SK-N-SH (cell line): ENCODE data around the gene ELAVL4. TPM values are rescaled to one million over a fixed set of nuclear protein-coding genes. Genes with fewer than 3 reads are reported as not detected.

Source experiments
- CTCF ChIA-PET: fragments of 300-600, 350-600 bp; formaldehyde crosslinking; extraction: SDS; loops from one replicate; lab custom pipeline; 2021; lab: Yijun Ruan, JAX
- POLR2A ChIA-PET: fragments of 350-600 bp; sonication (Branson Sonifier 250); formaldehyde crosslinking; extraction: SDS; loops from one replicate; lab custom pipeline; 2020; ENCODE audit warnings: antibody characterized with exemption, inconsistent platforms; lab: Yijun Ruan, JAX
- DNase-seq: peaks from one replicate; pipeline ENCODE4 v3.0.0; 2012
- H2AFZ ChIP-seq: fragments of 200-600 bp; sonication (generic); 2 replicates; pipeline ENCODE4 v1.8.1; 2016; ENCODE audit warnings: antibody characterized with exemption, mild to moderate bottlenecking, low read depth
- H3F3A ChIP-seq: fragments of 200-600 bp; sonication (generic); replicated peaks from 2 replicates; pipeline ENCODE3; 2016; ENCODE audit warnings: antibody characterized with exemption, mild to moderate bottlenecking; ENCODE audit not compliant: insufficient read depth
- H3K27ac ChIP-seq, 2 experiments: fragments of 200-500 bp in 1 of 2; fragments of 200-600 bp in 1 of 2; sonication (Bioruptor generic) in 1 of 2; sonication (generic), shearing (Covaris generic) in 1 of 2; 2 replicates each; pipeline versions ENCODE4 v1.5.1 to v1.6.1; 2014 to 2016; ENCODE audit warnings: low read depth in 2 of 2, inconsistent platforms in 1 of 2, low read length in 1 of 2, mild to moderate bottlenecking in 1 of 2, mixed read lengths in 1 of 2
- H3K27me3 ChIP-seq: fragments of 200-600 bp; sonication (generic), shearing (Covaris generic); 2 replicates; pipeline ENCODE4 v1.6.1; 2016; ENCODE audit warnings: mixed run types; ENCODE audit not compliant: insufficient read depth
- H3K36me3 ChIP-seq, 2 experiments: fragments of 200-500 bp in 1 of 2; fragments of 200-600 bp in 1 of 2; sonication (Bioruptor generic) in 1 of 2; sonication (generic) in 1 of 2; replicated peaks in 1 of 2; 2 replicates each; pipeline versions ENCODE3 to v1.5.1; 2014 to 2016; ENCODE audit warnings: low read length in 1 of 2, mild to moderate bottlenecking in 1 of 2; ENCODE audit not compliant: insufficient read depth in 2 of 2, control insufficient read depth in 1 of 2
- H3K4me1 ChIP-seq, 2 experiments: fragments of 200-500 bp in 1 of 2; fragments of 200-600 bp in 1 of 2; sonication (Bioruptor generic) in 1 of 2; sonication (generic), shearing (Covaris generic) in 1 of 2; 2 replicates each; pipeline versions ENCODE4 v1.5.1 to v1.6.1; 2014 to 2016; ENCODE audit warnings: low read depth in 1 of 2, low read length in 1 of 2, mixed run types in 1 of 2; ENCODE audit not compliant: insufficient read depth in 2 of 2, control insufficient read depth in 1 of 2
- H3K4me2 ChIP-seq: fragments of 200-600 bp; sonication (generic), shearing (Covaris generic); 2 replicates; pipeline ENCODE4 v1.6.1; 2017; ENCODE audit warnings: mixed run types
- H3K4me3 ChIP-seq, 2 experiments: fragments of 200-500 bp in 1 of 2; fragments of 200-600 bp in 1 of 2; sonication (Bioruptor generic) in 1 of 2; sonication (generic), shearing (Covaris generic) in 1 of 2; 2 replicates each; pipeline versions ENCODE4 v1.5.1 to v1.8.1; 2014 to 2016; ENCODE audit warnings: low read depth in 2 of 2, inconsistent platforms in 1 of 2, low read length in 1 of 2, mild to moderate bottlenecking in 1 of 2, mixed read lengths in 1 of 2, moderate library complexity in 1 of 2
- H3K79me2 ChIP-seq: fragments of 200-600 bp; sonication (generic); 2 replicates; pipeline ENCODE4 v1.8.1; 2017; ENCODE audit warnings: mild to moderate bottlenecking; ENCODE audit not compliant: insufficient read depth
- H3K9ac ChIP-seq: fragments of 200-600 bp; sonication (generic); 2 replicates; pipeline ENCODE4 v1.6.1; 2017; ENCODE audit warnings: mixed run types
- H3K9me2 ChIP-seq: fragments of 200-600 bp; sonication (generic); 2 replicates; pipeline ENCODE4 v1.6.1; 2017; ENCODE audit warnings: mixed run types
- H3K9me3 ChIP-seq: fragments of 200-600 bp; sonication (generic); 2 replicates; pipeline ENCODE4 v1.6.1; 2017; ENCODE audit warnings: mixed run types, mild to moderate bottlenecking, moderate library complexity
- H4K20me1 ChIP-seq: fragments of 200-600 bp; sonication (generic); 2 replicates; pipeline ENCODE4 v1.6.1; 2017; ENCODE audit warnings: mild to moderate bottlenecking, mixed run types; ENCODE audit not compliant: insufficient read depth
- CHD2 ChIP-seq: fragments of 150-350 bp; IDR thresholded peaks from 2 replicates; pipeline ENCODE4 v1.6.1; 2018; ENCODE audit warnings: low read length; ENCODE audit not compliant: partially characterized antibody
- ELF1 ChIP-seq: IDR thresholded peaks from 2 replicates; pipeline ENCODE4 v1.4.0; 2012
- EP300 ChIP-seq, 2 experiments: IDR thresholded peaks; 2 replicates each; pipeline versions ENCODE4 v1.4.0 to v1.6.1; 2012; ENCODE audit warnings: borderline replicate concordance in 1 of 2, low read depth in 1 of 2, low read length in 1 of 2
- FOSL2 ChIP-seq: IDR thresholded peaks from 2 replicates; pipeline ENCODE4 v1.4.0; 2012; ENCODE audit warnings: low read depth, mild to moderate bottlenecking, moderate library complexity, borderline replicate concordance
- FOXJ3 ChIP-seq: sonication (generic); formaldehyde crosslinking; IDR thresholded peaks from 2 replicates; pipeline ENCODE4 v1.5.1; 2020; ENCODE audit warnings: mild to moderate bottlenecking, missing genetic modification reagents
- GATA2 ChIP-seq: sonication (generic); formaldehyde crosslinking; IDR thresholded peaks from 2 replicates; pipeline ENCODE4 v1.5.0; 2020; ENCODE audit warnings: mild to moderate bottlenecking, missing genetic modification reagents
- MAX ChIP-seq: IDR thresholded peaks from 2 replicates; pipeline ENCODE4 v1.4.0; 2012; ENCODE audit warnings: low read depth
- MXI1 ChIP-seq: IDR thresholded peaks from 2 replicates; pipeline ENCODE4 v1.6.1; 2012; ENCODE audit warnings: mild to moderate bottlenecking, low read depth, low read length, improper control_type of control experiment
- POLR2AphosphoS5 ChIP-seq: IDR thresholded peaks from 2 replicates; pipeline ENCODE4 v1.6.1; 2012; ENCODE audit warnings: low read depth, low read length
- RAD21 ChIP-seq: IDR thresholded peaks from 2 replicates; pipeline ENCODE4 v1.6.1; 2012; ENCODE audit warnings: mild to moderate bottlenecking, low read length
- RCOR1 ChIP-seq: fragments of 150-350 bp; IDR thresholded peaks from 2 replicates; pipeline ENCODE4 v1.6.1; 2017; ENCODE audit warnings: antibody characterized with exemption, low read length
- RFX5 ChIP-seq: IDR thresholded peaks from 2 replicates; pipeline ENCODE4 v1.6.1; 2012; ENCODE audit warnings: mild to moderate bottlenecking, improper control_type of control experiment, low read length
- TCF12 ChIP-seq: IDR thresholded peaks from 2 replicates; pipeline ENCODE4 v1.4.0; 2012
- TEAD4 ChIP-seq: IDR thresholded peaks from 2 replicates; pipeline ENCODE4 v1.4.0; 2012; ENCODE audit warnings: mild to moderate bottlenecking, borderline replicate concordance; ENCODE audit not compliant: insufficient read depth
- USF1 ChIP-seq: IDR thresholded peaks from 2 replicates; pipeline ENCODE4 v1.4.0; 2012; ENCODE audit warnings: low read depth, borderline replicate concordance
- WGBS: methylation state at CpG from one replicate; pipeline ENCODE4 v1.1.6; 2017; ENCODE audit warnings: low lambda C conversion rate; 5-methylcytosine and 5-hydroxymethylcytosine counted together
- polyA plus RNA-seq, 3 experiments: library from polyadenylated mRNA; depleted of rRNA; stranded (reverse); fragments of >200 nt; gene quantifications; 2 replicates each; pipeline ENCODE4 v1.2.3, GENCODE V29; 2012
- TF ChIP-seq, protein P1 (sequence below): fragments of 150-350 bp; IDR thresholded peaks from 2 replicates; pipeline ENCODE4 v1.6.1; 2017; ENCODE audit warnings: antibody characterized with exemption, low read length, low read depth, borderline replicate concordance
- TF ChIP-seq, protein P2 (sequence below): fragments of 200-600 bp; sonication (generic); IDR thresholded peaks from 2 replicates; pipeline ENCODE4 v1.6.1; 2017; ENCODE audit warnings: antibody characterized with exemption, mild to moderate bottlenecking, moderate library complexity

ELAVL4 gene
- polyA plus RNA-seq, 1 of the 3 experiments (the other 2 are of a cell fraction): 2.7 TPM

DNA sequence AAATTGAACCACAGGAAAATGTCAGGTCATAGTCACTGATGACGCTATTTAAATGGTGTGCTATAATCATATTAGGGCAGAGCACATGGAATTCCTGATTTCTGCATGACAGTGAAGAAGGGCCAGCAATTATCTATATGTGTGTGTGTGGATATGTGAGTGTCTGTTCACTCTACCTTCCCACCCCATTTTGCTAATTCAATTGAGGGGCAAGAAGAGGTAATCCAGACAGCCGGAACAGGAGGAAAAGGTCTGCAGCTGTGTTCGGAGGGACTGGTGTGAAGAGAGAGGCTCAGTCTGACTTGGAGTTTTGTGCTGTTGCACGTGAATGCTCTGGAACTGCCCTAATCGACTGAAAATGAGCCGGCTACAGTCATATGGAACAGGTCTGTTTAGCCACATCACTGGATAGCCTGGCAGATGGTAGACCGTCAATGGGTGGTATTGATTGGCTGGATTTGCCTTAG lies 5.1 kb upstream of the ELAVL4 start:
- H3K9me2 ChIP-seq: no peaks in the 10 kb centered on the region
- no peaks in the 10 kb centered on the region for H3K9me3 ChIP-seq
- H3K4me1 ChIP-seq: peaks cover 0 to 8% of the 10 kb centered on the region in 2 experiments; a peak in 2 of 4 replicates
- TF ChIP-seq, protein P1, sequence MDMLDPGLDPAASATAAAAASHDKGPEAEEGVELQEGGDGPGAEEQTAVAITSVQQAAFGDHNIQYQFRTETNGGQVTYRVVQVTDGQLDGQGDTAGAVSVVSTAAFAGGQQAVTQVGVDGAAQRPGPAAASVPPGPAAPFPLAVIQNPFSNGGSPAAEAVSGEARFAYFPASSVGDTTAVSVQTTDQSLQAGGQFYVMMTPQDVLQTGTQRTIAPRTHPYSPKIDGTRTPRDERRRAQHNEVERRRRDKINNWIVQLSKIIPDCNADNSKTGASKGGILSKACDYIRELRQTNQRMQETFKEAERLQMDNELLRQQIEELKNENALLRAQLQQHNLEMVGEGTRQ: no peak
- no peak for TF ChIP-seq USF1
- TF ChIP-seq, protein P2, sequence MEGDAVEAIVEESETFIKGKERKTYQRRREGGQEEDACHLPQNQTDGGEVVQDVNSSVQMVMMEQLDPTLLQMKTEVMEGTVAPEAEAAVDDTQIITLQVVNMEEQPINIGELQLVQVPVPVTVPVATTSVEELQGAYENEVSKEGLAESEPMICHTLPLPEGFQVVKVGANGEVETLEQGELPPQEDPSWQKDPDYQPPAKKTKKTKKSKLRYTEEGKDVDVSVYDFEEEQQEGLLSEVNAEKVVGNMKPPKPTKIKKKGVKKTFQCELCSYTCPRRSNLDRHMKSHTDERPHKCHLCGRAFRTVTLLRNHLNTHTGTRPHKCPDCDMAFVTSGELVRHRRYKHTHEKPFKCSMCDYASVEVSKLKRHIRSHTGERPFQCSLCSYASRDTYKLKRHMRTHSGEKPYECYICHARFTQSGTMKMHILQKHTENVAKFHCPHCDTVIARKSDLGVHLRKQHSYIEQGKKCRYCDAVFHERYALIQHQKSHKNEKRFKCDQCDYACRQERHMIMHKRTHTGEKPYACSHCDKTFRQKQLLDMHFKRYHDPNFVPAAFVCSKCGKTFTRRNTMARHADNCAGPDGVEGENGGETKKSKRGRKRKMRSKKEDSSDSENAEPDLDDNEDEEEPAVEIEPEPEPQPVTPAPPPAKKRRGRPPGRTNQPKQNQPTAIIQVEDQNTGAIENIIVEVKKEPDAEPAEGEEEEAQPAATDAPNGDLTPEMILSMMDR: no peak
- TF ChIP-seq GATA2 (CRISPR knock-in tag): peak; percentile 92
- TF ChIP-seq FOXJ3 (CRISPR knock-in tag): peak; percentile 97
- TF ChIP-seq POLR2AphosphoS5: 0 out of 2 replicates have a peak, but pooled peaks have one; percentile 47
- TF ChIP-seq CHD2: peak; percentile 81
- no peak for TF ChIP-seq TEAD4
- TF ChIP-seq RCOR1: peak; percentile 100
- no peak for TF ChIP-seq ELF1
- peak; percentile 53 for TF ChIP-seq TCF12
- TF ChIP-seq MXI1: peak; percentile 95
- peak; percentile 89 for TF ChIP-seq RFX5
- TF ChIP-seq FOSL2: no peak
- no peak for TF ChIP-seq MAX
- TF ChIP-seq EP300 (IDR thresholded peaks at IDR 0.05; ENCODE audit: borderline replicate concordance in 1 of 2, low read depth in 1 of 2, low read length in 1 of 2): peak in 1 of 2 experiments; percentile 97; a peak in 2 of 4 replicates
- TF ChIP-seq RAD21: peak; percentile 44
- H3F3A ChIP-seq: no peaks in the 10 kb centered on the region
- H3K36me3 ChIP-seq: no peaks in the 10 kb centered on the region
- peak overlapping the region in 1 of 2 experiments; percentile 44; a peak in 2 of 4 replicates for H3K4me3 ChIP-seq
- WGBS: 12% methylated on average over 6 of the region's 7 CpGs
- H3K27ac ChIP-seq: peak overlapping the region; percentile 21 to 100; a peak in 3 of 4 replicates
- H3K9ac ChIP-seq: no peak overlapping the region
- no peak overlapping the region for H3K4me2 ChIP-seq
- H2AFZ ChIP-seq: no peak overlapping the region
- peak; percentile 69 for DNase-seq
- H3K27me3 ChIP-seq: no peaks in the 10 kb centered on the region
- ChIA-PET POLR2A (interaction anchor here (0.7 to 8.8 kb wide), 7 partner anchors 9 to 1186 kb away, joined by 3 to 87 read pairs (median 4); partner anchors contain the start of gene AGBL4), CTCF (interaction anchor here (0.7 to 12.9 kb wide), 12 partner anchors 10 to 1185 kb away, joined by 3 to 117 read pairs (median 11); no protein-coding TSS in a partner anchor)
- H3K79me2 ChIP-seq: no peaks in the 10 kb centered on the region
- no peaks in the 10 kb centered on the region for H4K20me1 ChIP-seq
